Stimulated activated CD8-positive, alpha-beta memory T cell treated with anti-CD3 and anti-CD28 coated beads, Interleukin-12 subunit alpha, Interleukin-12 subunit beta, amount 100 ng/mL, for 1 hour (primary cell): ENCODE results near the gene ATG4C.
"Not testable (repeated sequence)": the region's sequence is repeated elsewhere in the genome, so short reads cannot be mapped to it uniquely, and the experiment has no call there.

Experiments used
- DNase-seq: peaks from one replicate; pipeline ENCODE4 v3.0.0-alpha.2; 2020; ENCODE audit warnings: low read depth

Gene ATG4C

DNA sequence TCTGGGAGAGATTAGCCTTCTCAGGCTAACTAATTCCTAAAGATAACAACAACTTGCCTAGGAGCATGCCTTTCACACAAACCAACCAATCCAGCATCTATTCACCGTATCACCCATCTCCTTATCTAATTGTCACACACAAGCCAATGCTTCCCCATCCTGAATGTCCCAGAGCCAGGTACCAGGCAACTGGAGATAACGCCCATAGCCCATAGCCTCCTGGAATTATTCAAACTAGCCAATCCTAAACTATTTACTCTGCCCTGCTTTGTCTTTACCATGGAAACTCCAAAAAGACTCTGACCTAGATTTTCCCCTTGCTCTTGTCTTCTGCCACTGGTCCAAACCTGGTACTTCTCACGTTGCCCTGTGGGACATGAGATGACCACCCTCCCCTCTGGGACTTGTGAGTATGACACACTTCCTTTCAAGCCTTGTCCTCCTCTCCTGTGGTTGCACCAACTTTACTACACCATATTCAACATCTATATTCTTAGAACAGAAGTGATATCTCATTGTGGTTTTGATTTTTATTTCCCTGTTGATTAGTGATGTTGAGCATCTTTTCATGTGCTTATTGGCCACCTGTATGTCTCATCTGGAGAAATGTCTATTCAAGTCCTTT, 8.8 kb upstream of the ATG4C start:
- DNase-seq = no peak

DNA sequence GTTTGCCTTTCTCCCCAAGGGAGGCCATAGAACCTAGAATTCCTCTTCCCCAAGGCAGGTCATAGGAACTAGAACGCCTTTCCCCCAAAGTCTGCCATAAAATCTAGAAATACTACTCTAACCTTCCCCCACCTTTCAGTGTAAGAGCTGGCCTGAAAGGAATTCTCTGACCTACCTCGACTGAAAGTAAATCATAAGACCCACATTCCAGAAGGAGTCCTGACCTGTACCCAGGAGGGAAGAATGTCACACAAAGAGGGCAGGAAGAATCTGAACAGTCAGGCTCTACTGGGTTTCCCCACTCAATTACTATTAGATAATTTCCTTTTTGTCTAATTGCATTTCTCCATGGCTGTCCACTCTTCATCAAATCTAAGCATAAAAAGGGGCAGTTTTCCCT, 5.7 kb upstream of the ATG4C start:
- no peak for DNase-seq

DNA sequence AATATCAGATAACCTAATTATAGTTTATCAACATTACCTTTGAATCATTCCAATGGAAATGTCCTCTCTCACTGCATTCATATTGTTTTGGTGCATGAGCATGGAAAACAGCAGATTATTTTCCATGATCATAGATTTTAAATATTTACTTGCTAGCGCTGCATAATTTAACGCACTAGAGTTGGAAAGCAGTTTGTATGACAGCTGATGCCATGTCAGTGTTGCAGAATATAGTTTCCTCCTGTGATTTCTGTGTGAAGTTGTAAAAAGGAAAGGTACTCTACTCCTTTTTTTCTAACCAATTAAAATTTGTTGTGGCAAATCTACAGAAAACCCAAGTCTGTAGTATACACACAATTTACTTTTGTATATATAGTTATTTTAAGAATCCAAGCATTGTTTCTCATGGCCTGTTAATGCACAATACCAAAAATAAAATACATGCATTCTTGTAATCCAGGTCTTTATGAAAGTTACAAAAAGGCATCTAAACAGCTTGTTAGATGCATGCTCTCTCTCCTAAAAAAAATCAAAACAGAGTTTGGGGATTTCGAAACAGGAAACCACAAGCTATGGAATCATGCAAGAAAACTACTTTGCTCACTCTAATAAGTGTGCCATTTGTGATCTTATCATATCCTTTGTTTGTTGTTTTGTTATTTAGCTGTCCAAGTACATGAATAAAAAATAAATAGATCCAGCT, 1.9 kb upstream of the ATG4C start:
- no peak for DNase-seq

DNA sequence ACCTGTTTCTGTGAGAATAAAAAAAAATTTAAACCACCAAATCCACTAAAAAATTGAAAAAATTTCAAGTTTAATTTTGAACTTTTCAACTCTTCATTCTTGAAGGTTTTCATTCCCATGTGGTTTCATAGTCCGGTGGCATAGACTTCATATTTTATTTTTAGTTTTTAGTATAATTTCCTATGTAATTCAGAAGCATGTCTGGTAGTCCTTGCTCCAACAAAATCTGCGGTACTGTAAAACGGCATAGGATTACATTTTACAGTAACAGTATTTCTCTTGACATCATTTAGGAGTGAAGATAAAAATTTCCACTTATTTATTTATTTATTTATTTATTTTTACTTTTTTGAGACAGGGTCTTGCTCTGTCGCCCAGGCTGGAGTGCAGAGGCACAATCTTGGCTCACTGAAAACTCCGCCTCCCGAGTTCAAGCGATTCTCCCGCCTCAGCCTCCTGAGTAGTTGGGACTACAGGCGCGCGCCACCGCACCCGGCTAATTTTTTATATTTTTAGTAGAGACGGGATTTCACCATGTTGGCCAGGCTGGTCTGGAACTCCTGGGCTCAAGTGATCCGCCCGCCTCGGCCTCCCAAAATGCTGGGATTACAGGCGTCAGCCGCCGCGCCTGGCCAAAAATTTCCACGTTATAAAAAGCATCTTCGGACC, 1.3 kb upstream of the ATG4C start:
- not testable (repeated sequence) for DNase-seq

DNA sequence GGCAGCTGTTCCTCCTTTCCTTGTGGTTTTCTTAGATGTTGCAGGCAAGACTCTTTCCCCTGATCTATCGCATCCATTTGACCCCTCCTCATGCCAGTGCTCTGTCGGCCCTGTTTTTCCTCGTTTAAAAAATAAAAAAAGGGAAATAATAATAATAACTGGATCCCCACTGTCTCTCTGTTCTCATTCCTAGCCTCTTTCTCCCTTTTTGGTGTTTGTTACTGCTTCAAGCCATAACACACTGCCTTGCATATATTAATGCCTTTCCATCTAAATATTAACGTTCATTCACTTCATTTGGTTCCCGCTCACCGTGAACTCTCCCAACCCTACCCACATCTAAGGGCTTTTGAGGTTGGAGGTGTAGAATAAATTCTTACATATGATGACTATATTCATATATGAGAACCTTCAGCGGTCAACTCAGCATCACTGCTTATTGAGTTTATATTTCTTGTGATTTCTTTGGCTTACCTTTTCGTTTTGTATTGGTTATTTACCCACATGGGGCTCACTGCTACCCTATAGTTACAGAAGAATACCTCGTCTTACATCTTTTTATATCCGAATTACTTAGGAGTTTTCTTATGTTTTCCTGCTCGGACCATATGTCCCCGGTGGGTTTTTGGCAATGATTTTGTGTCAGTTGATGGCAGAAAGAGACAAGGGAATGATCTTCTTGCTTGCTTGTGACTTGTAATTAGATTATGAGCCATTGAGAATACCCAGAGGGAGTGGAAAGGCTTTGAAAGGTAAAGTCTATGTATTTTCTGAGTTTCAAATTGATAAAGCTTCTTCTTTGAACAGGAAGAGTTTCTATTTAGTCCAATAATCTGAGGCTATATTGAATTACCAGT, 805 bp downstream of the ATG4C start:
- DNase-seq = no peak

DNA sequence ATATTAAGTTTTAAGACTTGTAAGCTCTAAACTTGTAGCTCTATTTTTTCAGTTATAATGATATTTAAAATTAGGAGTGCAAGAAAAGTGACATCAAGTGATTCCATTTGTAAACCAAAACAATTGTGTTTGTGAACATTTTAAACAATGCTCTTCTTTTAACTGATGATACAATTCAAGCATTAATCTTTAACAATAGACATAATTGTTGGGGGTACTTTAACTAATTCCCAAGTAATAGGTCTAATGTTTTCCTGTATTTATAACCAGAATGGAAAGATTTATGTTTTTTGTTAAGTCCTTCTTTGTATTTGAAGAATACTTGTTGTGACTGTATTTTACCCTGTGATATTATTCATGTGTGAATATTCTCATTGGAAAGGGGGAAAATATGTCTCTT, 6.8 kb downstream of the ATG4C start:
- no peak for DNase-seq

DNA sequence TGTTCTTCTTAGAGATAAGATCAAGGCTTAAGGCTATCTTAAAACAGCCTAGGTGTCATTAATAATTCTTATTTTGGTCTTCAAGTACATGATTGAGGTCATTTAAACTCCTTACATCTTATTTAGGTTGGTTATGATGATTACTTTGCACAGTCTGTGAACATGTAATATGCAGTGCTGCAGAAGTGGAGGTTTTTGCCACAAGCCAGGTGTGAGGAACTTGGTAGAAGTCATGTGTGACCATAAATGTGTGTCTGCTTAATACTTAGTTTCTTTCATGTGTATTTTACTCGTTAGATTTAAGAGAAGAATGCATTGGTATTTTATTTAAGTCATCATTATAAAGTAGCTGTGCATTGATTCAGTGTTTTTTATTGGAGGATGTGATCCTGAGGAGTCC, 10.1 kb downstream of the ATG4C start:
- DNase-seq = no peak

DNA sequence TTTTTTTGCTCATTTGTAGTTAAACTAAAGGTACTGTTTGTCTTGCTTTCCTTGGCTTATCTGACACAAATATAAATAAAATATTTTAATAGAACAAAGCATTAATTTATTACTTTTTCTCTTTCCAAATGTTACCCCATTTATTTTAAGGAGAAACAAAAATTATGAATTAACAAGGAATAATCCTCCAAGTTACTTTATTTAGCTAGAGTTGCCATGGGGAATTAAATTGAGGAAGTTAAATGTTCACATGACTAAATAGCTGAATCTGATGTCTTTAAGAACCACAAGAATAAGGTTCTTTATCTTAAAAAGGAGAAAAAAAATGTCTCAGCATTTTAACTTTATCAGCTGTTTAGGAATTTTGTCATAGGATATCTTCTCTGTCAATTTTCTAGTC, 12.3 kb downstream of the ATG4C start:
- no peak for DNase-seq

DNA sequence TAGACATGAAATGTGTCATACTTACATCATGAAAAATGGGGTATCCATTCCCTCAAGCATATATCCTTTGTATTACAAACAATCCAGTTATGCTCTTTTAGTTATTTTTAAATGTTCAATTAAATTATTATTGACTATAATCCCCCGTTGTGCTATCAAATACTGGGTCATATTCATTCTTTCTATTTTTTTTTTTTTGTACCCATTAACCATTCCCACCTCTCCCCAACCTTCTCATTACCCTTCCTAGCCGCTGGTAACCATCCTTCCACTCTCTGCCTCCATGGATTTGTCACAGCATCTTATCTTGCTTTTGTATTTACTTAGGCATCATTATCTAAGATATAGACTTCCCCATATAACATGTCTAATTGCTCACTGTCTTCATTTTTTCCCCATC, 15.8 kb downstream of the ATG4C start:
- no peak for DNase-seq

DNA sequence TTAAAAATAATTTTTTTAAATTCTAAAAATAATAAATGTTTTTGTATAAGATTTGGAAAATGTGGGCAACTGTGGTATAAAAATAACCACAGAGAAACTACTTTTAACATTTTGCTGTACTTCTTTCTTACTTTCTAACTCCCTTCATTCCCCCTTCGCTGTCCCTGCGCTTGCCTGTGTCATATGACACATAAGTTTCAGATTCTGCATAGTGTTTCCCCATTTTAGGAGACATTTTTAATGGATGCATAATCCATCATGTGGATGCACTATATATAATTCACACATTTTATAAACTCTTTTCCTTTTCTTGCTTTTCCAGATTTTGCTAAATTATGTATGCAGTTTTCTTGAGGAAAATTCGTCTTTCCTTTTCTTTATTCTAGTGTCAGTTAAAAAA, 16.3 kb downstream of the ATG4C start:
- no peak for DNase-seq

DNA sequence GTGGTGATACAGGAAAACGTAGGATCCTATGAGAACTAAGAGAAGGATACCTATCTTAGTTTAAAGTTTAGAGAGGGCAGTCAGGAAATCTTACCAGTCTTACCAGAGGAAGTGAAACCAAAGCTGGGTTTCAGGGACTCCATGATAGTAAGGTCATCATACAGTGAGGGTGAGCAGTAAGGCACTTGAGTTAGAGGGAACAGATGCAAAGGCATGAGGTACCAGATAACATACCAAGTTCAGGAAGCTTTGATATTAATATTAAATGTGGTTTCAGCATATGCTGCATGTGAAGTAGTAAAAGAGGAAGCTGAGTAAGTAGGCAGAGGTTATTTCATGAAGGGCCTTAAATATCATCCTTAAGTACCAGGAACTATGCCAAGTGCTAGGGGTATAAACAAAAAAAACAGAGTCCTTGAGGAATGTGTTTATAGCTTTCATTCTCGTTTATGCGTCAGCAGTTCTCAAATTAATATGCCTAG, 16.9 kb downstream of the ATG4C start:
- DNase-seq = no peak

DNA sequence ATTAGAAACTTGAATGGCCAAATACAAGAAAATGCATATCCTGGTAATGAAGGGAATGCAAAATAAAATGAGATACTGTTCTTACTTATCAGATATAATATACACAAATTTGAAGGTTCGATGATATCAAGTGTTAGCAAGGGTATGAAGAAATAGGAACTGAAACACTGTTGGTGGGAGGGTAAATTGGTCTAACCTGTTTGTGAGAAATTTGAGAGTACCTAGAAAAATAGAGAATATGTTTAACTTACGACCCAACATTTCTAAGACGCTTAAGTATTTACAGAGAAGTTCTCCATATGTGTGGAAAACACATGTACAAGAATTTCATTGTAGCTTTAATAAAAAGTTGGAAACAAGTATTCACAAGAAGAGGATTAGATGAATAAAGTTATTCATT, 25.9 kb downstream of the ATG4C start:
- no peak for DNase-seq

DNA sequence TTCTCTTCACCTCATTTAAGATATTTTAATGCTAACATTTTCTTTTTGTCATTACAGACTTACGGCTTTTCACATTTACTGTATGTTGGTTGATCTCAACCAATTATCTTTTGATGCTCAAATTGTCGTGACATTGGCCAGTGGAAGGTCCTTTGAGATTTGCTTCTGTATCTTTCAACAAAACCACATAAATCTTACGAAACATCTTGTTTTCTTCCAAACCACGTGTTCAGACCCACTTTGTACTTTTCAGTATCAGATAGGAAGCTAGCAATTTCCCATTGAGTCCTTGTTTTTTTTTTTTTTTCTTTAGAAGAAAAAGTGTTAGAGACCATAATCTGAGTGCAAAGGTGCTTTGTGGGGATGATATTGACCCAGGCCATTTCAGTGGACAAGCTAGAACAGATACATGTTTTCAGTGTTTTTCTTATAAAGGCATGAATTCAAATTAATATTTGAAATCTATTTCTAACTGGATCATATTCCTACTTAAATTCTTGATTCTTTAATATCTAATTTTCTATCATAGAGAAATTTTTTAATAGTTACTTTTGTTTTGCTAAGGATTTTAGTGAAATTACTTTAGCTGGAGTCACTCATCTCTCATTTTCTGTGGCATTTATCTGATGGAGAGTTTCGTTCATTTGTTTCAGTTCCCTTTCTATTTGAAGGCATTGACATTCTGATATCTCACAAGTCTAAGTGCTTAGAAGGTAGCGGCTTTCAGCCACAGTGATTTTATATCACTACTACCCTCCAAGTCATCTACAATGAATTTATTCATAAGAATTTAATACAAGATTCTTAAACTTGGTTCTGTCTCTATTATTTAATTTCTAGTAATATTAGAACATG, 26.7 kb downstream of the ATG4C start:
- DNase-seq = no peak

DNA sequence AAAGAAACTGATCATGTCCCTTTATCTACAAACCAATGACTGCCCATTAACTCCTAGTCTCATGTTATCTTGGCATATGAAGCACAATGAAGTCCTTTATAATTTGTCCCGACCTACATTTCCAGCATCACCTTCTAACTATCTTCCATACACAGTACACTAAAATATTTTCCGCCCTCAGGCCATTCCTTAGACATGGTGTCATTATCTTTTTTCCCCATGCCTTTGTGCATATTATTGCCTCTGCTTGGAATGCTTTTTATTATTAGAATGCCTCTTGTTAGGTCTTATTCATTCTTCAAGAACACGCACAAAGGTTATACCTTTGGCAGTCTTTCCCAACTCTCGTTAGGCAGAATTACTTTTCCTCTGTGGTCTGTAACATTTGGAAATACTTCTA, 39.6 kb downstream of the ATG4C start:
- DNase-seq = no peak

DNA sequence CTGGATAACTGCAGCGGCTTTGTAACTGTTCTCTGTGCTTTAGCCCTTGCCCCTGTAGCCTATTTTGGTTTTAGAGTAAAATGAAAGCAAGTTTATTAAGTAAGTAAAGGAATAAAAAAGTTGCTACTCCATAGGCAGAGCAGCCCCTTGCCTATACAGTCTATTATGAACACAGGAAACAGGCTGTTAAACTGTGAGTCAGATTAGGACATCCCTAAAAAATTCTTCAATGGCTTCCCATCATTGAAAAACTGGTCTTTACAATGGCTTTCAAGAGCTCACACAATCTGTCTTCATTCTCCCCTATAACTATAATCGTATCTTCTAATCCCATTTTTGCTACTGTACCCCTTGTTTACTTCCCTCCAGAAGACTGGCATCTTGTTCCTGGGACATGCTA, 43.0 kb downstream of the ATG4C start:
- DNase-seq = no peak

DNA sequence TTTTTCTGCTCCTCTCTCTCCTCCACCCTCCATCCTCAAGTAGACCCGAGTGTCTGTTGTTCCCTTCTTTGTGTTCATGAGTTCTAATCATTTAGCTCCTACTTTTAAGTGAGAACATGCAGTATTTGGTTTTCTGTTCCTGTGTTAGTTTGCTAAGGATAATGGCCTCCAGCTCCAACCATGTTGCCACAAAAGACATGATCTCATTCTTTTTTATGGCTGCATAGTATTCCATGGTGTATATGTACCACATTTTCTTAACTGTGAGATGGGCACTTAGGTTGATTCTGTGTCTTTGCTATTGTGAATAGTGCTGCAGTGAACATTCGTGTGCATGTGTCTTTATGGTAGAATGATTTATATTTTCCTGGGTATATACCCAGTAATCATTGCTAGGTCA, 43.9 kb downstream of the ATG4C start:
- not testable (repeated sequence) for DNase-seq

DNA sequence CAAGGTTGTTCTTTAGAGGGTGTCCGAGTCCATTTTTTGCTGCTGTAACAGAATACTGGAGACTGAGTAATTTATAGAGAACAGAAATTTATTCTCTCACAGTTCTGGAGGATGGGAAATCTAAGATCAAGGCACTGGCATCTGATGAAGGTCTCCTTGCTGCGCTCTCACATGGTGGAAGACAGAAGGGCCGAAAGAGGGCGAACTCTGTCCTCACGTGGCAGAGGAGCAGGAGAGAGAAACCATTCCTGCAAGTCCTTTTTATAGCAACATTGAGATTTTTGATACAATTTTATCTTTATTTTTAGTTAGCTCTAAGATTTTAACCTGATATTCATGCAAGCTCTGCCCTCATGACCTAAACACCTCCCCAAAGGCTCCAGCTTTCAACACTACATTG, 48.3 kb downstream of the ATG4C start:
- DNase-seq = no peak

DNA sequence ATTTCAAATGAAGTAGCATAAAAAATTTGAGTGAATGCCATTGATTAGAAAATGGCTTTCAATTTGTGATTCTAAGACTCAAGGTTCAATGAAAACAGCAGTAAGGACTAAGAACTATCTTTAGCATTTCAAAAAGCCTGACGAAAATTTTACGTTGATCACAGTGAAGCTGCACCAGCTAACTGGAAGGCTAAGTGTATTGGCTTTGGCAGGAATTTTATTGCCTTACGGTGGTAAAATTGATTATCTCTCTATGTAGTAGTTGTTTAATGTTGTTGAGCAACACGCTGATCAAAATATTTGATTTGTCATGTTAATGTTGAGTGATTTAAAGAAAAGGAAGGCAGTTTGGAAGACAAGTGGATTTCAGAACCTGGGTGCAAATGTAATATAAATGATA, 49.6 kb downstream of the ATG4C start:
- DNase-seq = no peak

DNA sequence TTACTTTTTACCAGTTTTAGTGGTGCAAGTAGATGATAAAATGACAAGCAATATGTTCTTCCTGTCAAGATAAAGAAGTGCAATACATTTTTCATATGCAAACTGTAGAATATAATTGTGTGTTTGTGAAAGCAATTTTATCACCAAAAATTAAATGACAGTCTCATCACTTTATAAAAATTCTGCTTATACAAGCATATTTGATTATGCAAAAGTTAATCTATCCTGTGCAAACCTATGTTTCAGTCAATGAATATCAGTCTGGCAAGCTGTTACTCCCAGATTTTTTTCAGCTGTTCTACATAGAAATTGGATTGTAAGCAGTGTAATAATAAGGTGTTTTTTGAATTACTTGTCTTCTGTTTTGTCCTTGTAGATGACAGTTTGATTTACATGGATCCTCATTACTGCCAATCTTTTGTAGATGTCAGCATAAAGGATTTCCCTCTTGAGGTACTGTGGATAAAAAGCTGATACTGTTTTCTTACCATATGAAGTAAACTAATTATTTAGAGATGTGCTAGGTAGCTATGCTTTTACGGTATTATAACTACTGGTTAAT, 50.5 kb downstream of the ATG4C start:
- no peak for DNase-seq

DNA sequence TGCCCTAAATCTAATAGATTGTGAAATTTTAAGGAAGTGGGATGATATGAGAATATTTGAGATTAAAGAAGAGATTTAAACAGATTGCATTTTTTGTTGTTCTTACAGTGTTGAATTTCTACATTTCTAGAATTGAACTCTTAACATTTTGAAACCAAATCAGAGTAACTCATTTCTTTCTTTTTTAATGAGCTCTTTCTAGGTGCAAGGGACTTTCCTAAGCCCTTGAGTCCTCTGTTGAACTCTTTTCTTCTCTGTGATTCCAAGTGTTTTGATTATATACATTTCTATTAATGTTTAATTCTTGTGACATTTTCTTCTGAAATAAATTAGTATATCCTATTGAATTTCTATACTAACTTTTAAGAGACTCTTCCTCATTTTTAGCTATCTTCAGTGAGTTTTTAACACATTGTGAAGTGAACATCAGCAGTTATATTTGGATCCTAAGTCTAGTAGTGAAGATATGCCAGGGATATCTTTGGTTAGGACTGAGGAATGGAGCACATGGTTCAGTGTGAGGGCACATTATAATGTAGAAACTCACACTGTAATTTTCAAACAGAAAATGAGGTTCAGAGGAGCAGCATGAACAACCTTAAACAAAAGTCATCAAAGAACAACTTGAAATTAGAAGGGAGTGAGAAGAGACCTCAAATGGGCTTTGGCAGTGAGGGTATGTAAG, 53.1 kb downstream of the ATG4C start:
- no peak for DNase-seq

DNA sequence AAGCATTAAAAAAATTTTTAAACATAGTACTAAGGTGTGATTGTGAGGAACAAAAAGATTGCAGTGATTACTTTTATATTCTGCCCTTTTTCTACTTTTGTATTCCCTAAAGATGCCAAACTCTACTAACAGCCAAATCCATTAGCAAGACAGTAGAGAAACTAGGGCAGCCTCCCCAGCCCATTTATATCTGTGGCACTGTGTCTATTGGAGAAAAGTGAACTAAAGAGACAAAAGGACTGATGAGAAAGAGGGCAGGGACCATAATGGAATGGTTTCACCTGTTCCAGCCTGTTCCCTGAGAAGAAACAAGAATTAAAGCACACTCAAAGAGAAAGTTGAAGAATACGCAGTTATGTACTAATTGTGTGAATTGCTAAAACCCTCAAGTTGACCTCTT, 56.6 kb downstream of the ATG4C start:
- no peak for DNase-seq
